Neural progenitor cell (in vitro differentiated cells): ENCODE results near the gene HSP90AA1. TPM values are rescaled to one million over a fixed set of nuclear protein-coding genes. Genes with fewer than 3 reads are reported as not detected.
"Not testable (repeated sequence)": the region's sequence is repeated elsewhere in the genome, so short reads cannot be mapped to it uniquely, and the experiment has no call there.

ENCODE experiments used
- DNase-seq: peaks from one replicate; pipeline ENCODE4 v3.0.0-alpha.2; 2016; ENCODE audit warnings: low spot score
- H2AFZ ChIP-seq: fragments of 200-600 bp; sonication (generic); replicated peaks from 2 replicates; pipeline ENCODE4 v1.6.1; 2016; ENCODE audit warnings: antibody characterized with exemption
- H3F3A ChIP-seq: fragments of 200-600 bp; sonication (generic); 2 replicates; pipeline ENCODE4 v1.6.1; 2016; ENCODE audit warnings: antibody characterized with exemption, low read depth
- H3K27ac ChIP-seq: fragments of 200-600 bp; sonication (generic); 2 replicates; pipeline ENCODE4 v1.5.1; 2016; ENCODE audit warnings: mild to moderate bottlenecking
- H3K27me3 ChIP-seq: fragments of 200-600 bp; sonication (generic); 2 replicates; pipeline ENCODE4 v1.6.1; 2016; ENCODE audit warnings: mild to moderate bottlenecking, moderate library complexity
- H3K36me3 ChIP-seq: fragments of 200-600 bp; sonication (generic); 2 replicates; pipeline ENCODE4 v1.5.1; 2016
- H3K4me1 ChIP-seq: fragments of 200-600 bp; sonication (generic); 2 replicates; pipeline ENCODE4 v1.6.1; 2016; ENCODE audit warnings: mixed run types
- H3K4me2 ChIP-seq: fragments of 200-600 bp; sonication (generic); 2 replicates; pipeline ENCODE4 v1.6.1; 2016
- H3K4me3 ChIP-seq: fragments of 200-600 bp; sonication (generic); 2 replicates; pipeline ENCODE4 v1.5.1; 2016
- H3K79me2 ChIP-seq: fragments of 200-600 bp; sonication (generic); 2 replicates; pipeline ENCODE4 v1.6.1; 2016; ENCODE audit warnings: low read depth
- H3K9ac ChIP-seq: fragments of 200-600 bp; sonication (generic); 2 replicates; pipeline ENCODE4 v1.6.1; 2016
- H3K9me3 ChIP-seq: fragments of 200-600 bp; sonication (generic); 2 replicates; pipeline ENCODE4 v1.5.1; 2016; ENCODE audit warnings: low read depth
- H4K20me1 ChIP-seq: fragments of 200-600 bp; sonication (generic); 2 replicates; pipeline ENCODE4 v1.6.1; 2016; ENCODE audit warnings: low read depth
- H3K27ac Mint-ChIP-seq: 3 replicates; pipeline ENCODE4 v1.8.0; 2021; ENCODE audit warnings: mixed read lengths
- H3K27me3 Mint-ChIP-seq: 2 replicates; pipeline ENCODE4 v1.8.0; 2022; ENCODE audit warnings: low read depth, mild to moderate bottlenecking, inconsistent platforms, moderate library complexity, mixed read lengths; ENCODE audit not compliant: insufficient read depth
- H3K36me3 Mint-ChIP-seq: 3 replicates; pipeline ENCODE4 v1.8.0; 2021; ENCODE audit warnings: mixed read lengths
- H3K4me1 Mint-ChIP-seq: 3 replicates; pipeline ENCODE4 v1.8.0; 2021; ENCODE audit warnings: mixed read lengths
- H3K4me3 Mint-ChIP-seq: 3 replicates; pipeline ENCODE4 v1.8.0; 2021; ENCODE audit warnings: mild to moderate bottlenecking, moderate library complexity, mixed read lengths
- H3K9me3 Mint-ChIP-seq: 3 replicates; pipeline ENCODE4 v1.8.0; 2020; ENCODE audit warnings: mixed read lengths
- CTCF ChIP-seq: fragments of 200-600 bp; sonication (generic); IDR thresholded peaks from 2 replicates; pipeline ENCODE4 v1.5.1; 2017; ENCODE audit warnings: antibody characterized with exemption, mild to moderate bottlenecking
- EZH2 ChIP-seq: fragments of 200-600 bp; sonication (generic); IDR thresholded peaks from 2 replicates; pipeline ENCODE4 v1.6.1; 2017; ENCODE audit warnings: antibody characterized with exemption, mild to moderate bottlenecking, moderate library complexity
- EZH2phosphoT487 ChIP-seq: fragments of 200-600 bp; sonication (generic); IDR thresholded peaks from 2 replicates; pipeline ENCODE4 v1.6.1; 2017; ENCODE audit warnings: antibody characterized with exemption
- total RNA-seq: library from RNA; depleted of rRNA; stranded (reverse); fragments of >200 nt; gene quantifications from 2 replicates; pipeline ENCODE4 v1.2.3, GENCODE V29; 2015; ENCODE audit warnings: low replicate concordance

The HSP90AA1 gene
- total RNA-seq, 1 donor from 2014 or later: 746 TPM

GRCh38 chr14:102085948-102086708 lies 716 bp downstream of the HSP90AA1 start:
- no peak for DNase-seq
- H4K20me1 ChIP-seq: peaks cover 51% of the 10 kb centered on the region
- H3K36me3 ChIP-seq: peaks cover 34% of the 10 kb centered on the region
- peaks cover 6% of the 10 kb centered on the region for H3K27me3 Mint-ChIP-seq
- peaks cover 45% of the 10 kb centered on the region for H3K4me1 ChIP-seq
- H3K4me3 Mint-ChIP-seq: peak overlapping the region; percentile 96
- no peak for TF ChIP-seq EZH2
- no peak for TF ChIP-seq CTCF
- no peak for TF ChIP-seq EZH2phosphoT487
- H3F3A ChIP-seq: peaks cover 62% of the 10 kb centered on the region
- H3K4me3 ChIP-seq: peak overlapping the region; percentile 75
- H2AFZ ChIP-seq: no peak overlapping the region
- H3K27me3 ChIP-seq: no peaks in the 10 kb centered on the region
- H3K27ac ChIP-seq: peak overlapping the region; percentile 85
- peaks cover 43% of the 10 kb centered on the region for H3K36me3 Mint-ChIP-seq
- H3K4me2 ChIP-seq: peak overlapping the region; percentile 97
- H3K27ac Mint-ChIP-seq: peak overlapping the region; percentile 96
- peaks cover 55% of the 10 kb centered on the region for H3K79me2 ChIP-seq
- H3K9me3 Mint-ChIP-seq: no peaks in the 10 kb centered on the region
- peak overlapping the region; percentile 83 for H3K9ac ChIP-seq
- no peaks in the 10 kb centered on the region for H3K9me3 ChIP-seq
- peaks cover 55% of the 10 kb centered on the region for H3K4me1 Mint-ChIP-seq

- Histone ChIP-seq H3K9ac (peak overlapping the region; percentile 83), H3K27ac (no peak overlapping the region), H3K4me1 (peaks cover 45% of the 10 kb centered on the region), H3K9me3 (no peaks in the 10 kb centered on the region), H3K4me3 (peak overlapping the region; percentile 75), H4K20me1 (peaks cover 53% of the 10 kb centered on the region), H2AFZ (no peak overlapping the region), H3K27me3 (no peaks in the 10 kb centered on the region), H3K79me2 (peaks cover 55% of the 10 kb centered on the region), H3K4me2 (peak overlapping the region; percentile 97), H3F3A (peaks cover 67% of the 10 kb centered on the region), H3K36me3 (peaks cover 34% of the 10 kb centered on the region)
- DNase-seq: no peak
- Mint-ChIP-seq H3K9me3 (no peaks in the 10 kb centered on the region), H3K27ac (peak overlapping the region; percentile 96), H3K36me3 (peaks cover 48% of the 10 kb centered on the region), H3K27me3 (peaks cover 6% of the 10 kb centered on the region), H3K4me3 (peak overlapping the region; percentile 96), H3K4me1 (peaks cover 55% of the 10 kb centered on the region)
- TF ChIP-seq CTCF: no peak
- TF ChIP-seq EZH2phosphoT487: no peak
- no peak for TF ChIP-seq EZH2
Observed at GRCh38 chr14:102085488-102085887, 1.4 kb downstream of the HSP90AA1 start.

- Histone ChIP-seq H3K27me3 (no peaks in the 10 kb centered on the region), H3K4me1 (peaks cover 45% of the 10 kb centered on the region), H3K9ac (no peak overlapping the region), H3K4me3 (peak overlapping the region; percentile 75), H3K79me2 (peaks cover 55% of the 10 kb centered on the region), H3K4me2 (peak overlapping the region; percentile 97), H4K20me1 (peaks cover 53% of the 10 kb centered on the region), H3K36me3 (peaks cover 38% of the 10 kb centered on the region), H3K27ac (no peak overlapping the region), H3K9me3 (no peaks in the 10 kb centered on the region), H3F3A (peaks cover 72% of the 10 kb centered on the region), H2AFZ (no peak overlapping the region)
- peak overlapping the region; percentile 96 for H3K4me3 Mint-ChIP-seq
- H3K4me1 Mint-ChIP-seq: peaks cover 55% of the 10 kb centered on the region
- TF ChIP-seq CTCF: no peak
- TF ChIP-seq EZH2phosphoT487: no peak
- TF ChIP-seq EZH2: no peak
- H3K9me3 Mint-ChIP-seq: no peaks in the 10 kb centered on the region
- H3K27ac Mint-ChIP-seq: no peak overlapping the region
- H3K36me3 Mint-ChIP-seq: peaks cover 53% of the 10 kb centered on the region
- no peak for DNase-seq
- H3K27me3 Mint-ChIP-seq: peaks cover 4% of the 10 kb centered on the region
Observed at GRCh38 chr14:102084931-102085330, 1.9 kb downstream of the HSP90AA1 start.

- not testable (repeated sequence) for H3K9ac ChIP-seq, H3K9me3 ChIP-seq, H3K27ac Mint-ChIP-seq, DNase-seq, H3K27me3 ChIP-seq, H2AFZ ChIP-seq, H3K27ac ChIP-seq, H3K27me3 Mint-ChIP-seq, H3K9me3 Mint-ChIP-seq
- Histone ChIP-seq H3K36me3 (peaks cover 42% of the 10 kb centered on the region), H3K79me2 (peaks cover 55% of the 10 kb centered on the region), H3K4me3 (peak overlapping the region; percentile 75), H3K4me2 (peak overlapping the region; percentile 97), H4K20me1 (peaks cover 53% of the 10 kb centered on the region), H3K4me1 (peaks cover 45% of the 10 kb centered on the region), H3F3A (peaks cover 75% of the 10 kb centered on the region)
- H3K4me1 Mint-ChIP-seq: peaks cover 55% of the 10 kb centered on the region
- H3K36me3 Mint-ChIP-seq: peaks cover 56% of the 10 kb centered on the region
- H3K4me3 Mint-ChIP-seq: peak overlapping the region; percentile 96
Observed at GRCh38 chr14:102084522-102084921, 2.3 kb downstream of the HSP90AA1 start.
